ENCODE measurements around the gene LSM8. TPM values are rescaled to one million over a fixed set of nuclear protein-coding genes. Genes with fewer than 3 reads are reported as not detected.

Gene LSM8
- total and polyA plus RNA-seq, 2 experiments from 2014 or later: 25.7 to 47.2 TPM

DNA sequence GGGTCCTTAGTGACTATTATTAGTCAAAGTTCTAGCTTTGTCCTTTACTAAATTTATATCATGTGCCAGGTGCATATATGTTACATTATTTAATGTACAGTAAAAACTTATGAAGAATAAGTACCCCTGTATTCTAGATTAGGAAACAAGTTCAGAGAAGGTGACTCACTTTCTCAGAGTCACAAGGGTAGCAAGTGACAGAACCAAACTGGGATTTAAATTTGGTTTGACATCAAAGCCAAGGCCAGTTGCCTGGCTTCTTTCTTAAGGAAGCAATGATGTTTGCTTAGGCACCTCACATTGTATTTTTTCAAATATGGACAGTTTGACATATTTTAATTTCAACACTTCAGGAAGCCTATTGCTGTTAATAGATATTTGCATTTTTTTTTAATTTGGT lies 2.5 kb downstream of the LSM8 start:
- Histone ChIP-seq H3K27ac (no peak overlapping the region), H3K9ac (peak overlapping the region; percentile 95), H4K20me1 (ENCODE audit: insufficient read depth) (no peaks in the 10 kb centered on the region), H3K36me3 (ENCODE audit: low read depth) (peaks cover 35% of the 10 kb centered on the region), H3K4me3 (peak overlapping the region; percentile 93), H3K9me3 (ENCODE audit: low read depth) (no peaks in the 10 kb centered on the region), H3F3A (ENCODE audit: insufficient read depth) (peaks cover 10% of the 10 kb centered on the region; the same call in 1 of the 2 replicates), H3K27me3 (replicated peaks; ENCODE audit: insufficient read depth) (no peaks in the 10 kb centered on the region), H2AFZ (no peak overlapping the region), H3K4me2 (ENCODE audit: unreplicated experiment) (peak overlapping the region; percentile 94), H3K9me2 (ENCODE audit: insufficient read depth) (no peaks in the 10 kb centered on the region), H3K4me1 (ENCODE audit: insufficient read depth) (peaks cover 30% of the 10 kb centered on the region), H3K79me2 (ENCODE audit: insufficient read depth) (peaks cover 67% of the 10 kb centered on the region)
- TF ChIP-seq EZH2phosphoT487 (IDR thresholded peaks at IDR 0.05; ENCODE audit: insufficient read depth, low read depth): no peak
- no peak for TF ChIP-seq EZH2 (IDR thresholded peaks at IDR 0.05; ENCODE audit: insufficient read depth, poor library complexity, severe bottlenecking)
- DNase-seq: peak; percentile 21
- in situ Hi-C loops (cut with MboI): no loop called here

DNA sequence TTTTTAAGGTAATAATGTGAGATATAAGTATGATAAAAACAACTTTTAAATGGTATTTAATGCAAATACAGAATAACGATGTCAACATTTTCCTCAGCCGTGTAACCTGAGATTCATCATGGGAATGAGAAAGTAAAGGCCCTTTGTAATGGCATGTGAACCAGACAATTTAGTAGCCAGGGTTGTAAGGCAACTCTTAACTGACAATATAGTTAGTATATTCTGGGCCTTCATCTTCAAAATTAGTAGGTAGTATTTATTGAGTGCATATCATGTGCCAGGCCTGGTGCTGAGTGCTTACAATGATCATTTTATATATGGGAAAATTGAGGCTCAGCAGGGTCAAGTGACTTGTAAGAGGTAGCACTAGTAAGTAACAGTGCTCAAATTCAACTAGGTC lies 10.6 kb downstream of the LSM8 start:
- Histone ChIP-seq H3F3A (ENCODE audit: insufficient read depth) (peaks cover 19% of the 10 kb centered on the region), H3K27me3 (replicated peaks; ENCODE audit: insufficient read depth) (no peaks in the 10 kb centered on the region), H3K36me3 (ENCODE audit: low read depth) (peaks cover 30% of the 10 kb centered on the region; the same call in 1 of the 2 replicates), H3K4me2 (ENCODE audit: unreplicated experiment) (no peak overlapping the region), H2AFZ (no peak overlapping the region), H3K27ac (no peak overlapping the region), H4K20me1 (ENCODE audit: insufficient read depth) (no peaks in the 10 kb centered on the region), H3K9me3 (ENCODE audit: low read depth) (no peaks in the 10 kb centered on the region), H3K9me2 (ENCODE audit: insufficient read depth) (no peaks in the 10 kb centered on the region), H3K4me1 (ENCODE audit: insufficient read depth) (no peaks in the 10 kb centered on the region), H3K9ac (no peak overlapping the region), H3K4me3 (no peak overlapping the region), H3K79me2 (ENCODE audit: insufficient read depth) (peaks cover 2% of the 10 kb centered on the region; the same call in 1 of the 2 replicates)
- in situ Hi-C loops (cut with MboI): no loop called here
- DNase-seq: no peak
- WGBS, 2 experiments (ENCODE audit: low coverage in 1 of 2, low lambda C conversion rate in 2 of 2, missing lambda C conversion rate in 2 of 2): 72 to 78% methylated on average over 2 of the region's 2 CpGs
- no peak for TF ChIP-seq EZH2phosphoT487 (IDR thresholded peaks at IDR 0.05; ENCODE audit: insufficient read depth, low read depth)
- no peak for TF ChIP-seq EZH2 (IDR thresholded peaks at IDR 0.05; ENCODE audit: insufficient read depth, poor library complexity, severe bottlenecking)

DNA sequence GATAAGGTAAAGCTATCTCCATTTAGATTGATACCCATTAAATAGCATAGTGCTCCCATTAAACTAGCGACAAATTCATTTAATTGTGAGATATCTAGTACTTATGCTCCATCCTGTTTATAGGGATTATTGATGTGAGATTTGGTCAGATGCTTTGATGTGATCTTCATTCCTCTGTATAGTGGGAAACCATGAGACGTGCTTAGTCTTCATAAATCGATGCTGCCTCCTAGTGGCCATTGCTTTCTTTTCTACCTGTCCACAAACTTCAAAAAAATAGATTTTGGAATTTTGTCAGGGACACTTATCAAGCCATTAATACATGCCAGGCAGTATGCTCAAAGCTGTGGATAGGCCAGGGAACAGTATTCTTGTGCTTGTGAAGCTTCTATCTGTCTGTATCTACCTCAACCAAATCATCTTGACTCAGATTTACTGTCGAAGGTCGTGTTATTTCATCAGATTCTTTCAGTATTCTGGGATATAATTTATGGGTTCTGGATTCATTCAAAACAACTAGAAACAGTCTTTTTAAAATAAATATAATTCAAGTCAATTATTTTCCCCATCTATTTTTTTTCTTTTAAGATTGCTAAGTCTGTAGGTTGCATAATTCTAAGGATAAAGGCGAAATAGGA lies 12.0 kb downstream of the LSM8 start:
- H3K27ac ChIP-seq: no peak overlapping the region
- no peaks in the 10 kb centered on the region for H4K20me1 ChIP-seq (ENCODE audit: insufficient read depth)
- H3K4me3 ChIP-seq: no peak overlapping the region
- no peaks in the 10 kb centered on the region for H3K27me3 ChIP-seq (replicated peaks; ENCODE audit: insufficient read depth)
- no peaks in the 10 kb centered on the region for H3K79me2 ChIP-seq (ENCODE audit: insufficient read depth)
- no peaks in the 10 kb centered on the region for H3K4me1 ChIP-seq (ENCODE audit: insufficient read depth)
- peaks cover 23% of the 10 kb centered on the region; the same call in 1 of the 2 replicates for H3K36me3 ChIP-seq (ENCODE audit: low read depth)
- TF ChIP-seq EZH2 (IDR thresholded peaks at IDR 0.05; ENCODE audit: insufficient read depth, poor library complexity, severe bottlenecking) (no peak), EZH2phosphoT487 (IDR thresholded peaks at IDR 0.05; ENCODE audit: insufficient read depth, low read depth) (no peak)
- H3K9me2 ChIP-seq (ENCODE audit: insufficient read depth): no peaks in the 10 kb centered on the region
- WGBS, 2 experiments (ENCODE audit: low coverage in 1 of 2, low lambda C conversion rate in 2 of 2, missing lambda C conversion rate in 2 of 2): 48 to 53% methylated on average over 6 of the region's 6 CpGs
- no peak overlapping the region for H3K4me2 ChIP-seq (ENCODE audit: unreplicated experiment)
- H3K9me3 ChIP-seq (ENCODE audit: low read depth): no peaks in the 10 kb centered on the region
- H3F3A ChIP-seq (ENCODE audit: insufficient read depth): peaks cover 19% of the 10 kb centered on the region
- DNase-seq: peak; percentile 81
- H3K9ac ChIP-seq: no peak overlapping the region
- H2AFZ ChIP-seq: no peak overlapping the region
- in situ Hi-C loops (cut with MboI): no loop called here

DNA sequence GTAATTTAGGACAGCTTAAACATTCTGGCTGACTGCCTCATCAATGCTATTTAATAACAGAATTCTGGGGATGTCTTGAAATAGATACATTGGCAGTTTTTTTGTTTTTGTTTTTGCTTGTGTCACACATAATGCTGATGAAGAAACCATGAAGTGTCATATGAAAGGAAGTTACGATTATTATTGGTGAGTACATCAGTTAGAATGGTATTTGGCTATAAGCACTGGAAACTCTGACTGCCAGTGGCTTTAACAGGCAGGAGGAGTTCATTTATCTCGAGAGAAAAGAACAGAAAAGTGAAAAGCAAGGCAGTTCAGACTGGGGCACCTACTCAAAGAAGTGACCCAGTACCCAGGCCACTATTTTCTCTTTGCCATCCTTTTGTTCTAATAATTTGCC lies 18.1 kb downstream of the LSM8 start:
- no peak for TF ChIP-seq EZH2phosphoT487 (IDR thresholded peaks at IDR 0.05; ENCODE audit: insufficient read depth, low read depth)
- TF ChIP-seq EZH2 (IDR thresholded peaks at IDR 0.05; ENCODE audit: insufficient read depth, poor library complexity, severe bottlenecking): no peak
- Histone ChIP-seq H4K20me1 (ENCODE audit: insufficient read depth) (no peaks in the 10 kb centered on the region), H3K4me1 (ENCODE audit: insufficient read depth) (no peaks in the 10 kb centered on the region), H3K4me2 (ENCODE audit: unreplicated experiment) (no peak overlapping the region), H3K27ac (no peak overlapping the region), H3K36me3 (ENCODE audit: low read depth) (no peaks in the 10 kb centered on the region), H3K9me3 (ENCODE audit: low read depth) (no peaks in the 10 kb centered on the region), H3K27me3 (replicated peaks; ENCODE audit: insufficient read depth) (no peaks in the 10 kb centered on the region), H3F3A (ENCODE audit: insufficient read depth) (0 out of 2 replicates have a peak, but pooled peaks cover 5% of the 10 kb centered on the region), H3K79me2 (ENCODE audit: insufficient read depth) (no peaks in the 10 kb centered on the region), H3K9ac (no peak overlapping the region), H2AFZ (0 out of 2 replicates have a peak overlapping the region, but pooled peaks have one; percentile 7), H3K9me2 (ENCODE audit: insufficient read depth) (no peaks in the 10 kb centered on the region), H3K4me3 (no peak overlapping the region)
- in situ Hi-C loops (cut with MboI): no loop called here
- peak; percentile 57 for DNase-seq
- WGBS, 2 experiments (ENCODE audit: low coverage in 1 of 2, low lambda C conversion rate in 2 of 2, missing lambda C conversion rate in 2 of 2): 9 to 12% methylated on average over 2 of the region's 2 CpGs

All from GM23248 (cell line).